Colonic mucosa (tissue), 4 donors: Measurements from ENCODE around the gene S100PBP. TPM values are rescaled to one million over a fixed set of nuclear protein-coding genes. Genes with fewer than 3 reads are reported as not detected.
A peak's percentile ranks its signal among the peaks of the same experiment; 100 is the strongest.

Experiments
- DNase-seq: peaks from one replicate; pipeline ENCODE4 v3.0.0-alpha.2; 2020
- H3K27ac ChIP-seq: fragments of 200-600 bp; one replicate; pipeline ENCODE4 v1.8.0; 2021
- H3K27me3 ChIP-seq: fragments of 200-600 bp; one replicate; pipeline ENCODE4 v1.8.0; 2021
- H3K36me3 ChIP-seq: fragments of 200-600 bp; one replicate; pipeline ENCODE4 v1.8.0; 2021
- H3K4me1 ChIP-seq: fragments of 200-600 bp; one replicate; pipeline ENCODE4 v1.8.0; 2021; ENCODE audit warnings: mild to moderate bottlenecking
- H3K4me3 ChIP-seq: fragments of 200-600 bp; one replicate; pipeline ENCODE4 v1.8.0; 2021
- H3K9ac ChIP-seq, 2 donors: one replicate each; pipeline ENCODE4 v1.7.0; 2013; ENCODE audit warnings: control low read depth in 2 of 2, low read depth in 2 of 2, low read length in 2 of 2
- H3K9me3 ChIP-seq: fragments of 200-600 bp; one replicate; pipeline ENCODE4 v1.8.0; 2021
- CTCF ChIP-seq: fragments of 200-600 bp; IDR thresholded peaks from one replicate; pipeline ENCODE4 v1.8.0; 2022; ENCODE audit warnings: antibody characterized with exemption, mild to moderate bottlenecking
- intact Hi-C: fragments of 100-400 bp; cut with DNase I; formaldehyde crosslinking; loops from one replicate; pipeline ENCODE4 v1.14.1; 2022
- total RNA-seq, 2 donors: library from RNA; stranded (reverse); fragmentation: NEBNext Ultra II Directional in 1 of 2; extraction: Animal tissue kit (Norgen Biotek cat#: 25700) in 1 of 2; gene quantifications; one replicate each; pipeline ENCODE4 v1.2.1, GENCODE V29; 2021
- donor health status: healthy.
- donor health status: DM: no; HTN: no; CAD: no.
- donor health status: DM: no; HTN: no; CAD: no.

Gene S100PBP
- total RNA-seq, 2 donors from 2014 or later: 19.0 to 24.9 TPM

- Histone ChIP-seq H3K4me3 (no peak overlapping the region), H3K36me3 (no peaks in the 10 kb centered on the region), H3K4me1 (no peaks in the 10 kb centered on the region), H3K9me3 (no peaks in the 10 kb centered on the region), H3K27me3 (no peaks in the 10 kb centered on the region), H3K27ac (peak overlapping the region; percentile 72), H3K9ac (no peak overlapping the region)
- TF ChIP-seq CTCF: no peak
- intact Hi-C loops: no loop called here
- DNase-seq: peak; percentile 61
These were observed 90.0 kb downstream of the S100PBP start for GRCh38 chr1:32907435-32907834.

Other genes with a start within 250 kb of the S100PBP start
- 10 to 100 TPM; 42.4 to 45.7 TPM for gene ZBTB8OS, start 167.1 kb upstream of the S100PBP start, total RNA-seq
- gene RBBP4, start 166.4 kb upstream of the S100PBP start, total RNA-seq: 100 to 1,000 TPM; 155 to 171 TPM
- gene SYNC, start 114.9 kb upstream of the S100PBP start, total RNA-seq: 10 to 100 TPM in 1 of 2 donors, 1 to 10 TPM in 1; 6.6 to 10.6 TPM
- 100 to 1,000 TPM in 1 of 2 donors, 10 to 100 TPM in 1; 60.2 to 116 TPM for gene YARS1, start 295 bp upstream of the S100PBP start, total RNA-seq
- gene FNDC5, start 53.3 kb downstream of the S100PBP start, total RNA-seq: under 1 TPM; 0.45 to 0.64 TPM
- 1 to 10 TPM; 1.6 to 3.0 TPM for gene HPCA, start 68.8 kb downstream of the S100PBP start, total RNA-seq
- 100 to 1,000 TPM; 715 to 878 TPM for gene TMEM54, start 83.7 kb downstream of the S100PBP start, total RNA-seq
- gene RNF19B, start 147.2 kb downstream of the S100PBP start, total RNA-seq: 100 to 1,000 TPM in 1 of 2 donors, 10 to 100 TPM in 1; 44.4 to 106 TPM
- gene AK2, start 219.2 kb downstream of the S100PBP start, total RNA-seq: 100 to 1,000 TPM; 206 to 243 TPM